GM19463 (cell line): ENCODE measurements around the gene CHN2.

Experiments
- ATAC-seq: cut with Tn5 transposase; IDR thresholded peaks from one replicate; pipeline ENCODE4 v1.9.1; 2021; ENCODE audit warnings: mild to moderate bottlenecking, moderate library complexity; ENCODE audit not compliant: unreplicated experiment

The CHN2 gene

GRCh38 chr7:29304756-29305155 is 110.2 kb downstream of the CHN2 start:
- no peak for ATAC-seq

- ATAC-seq, result no peak
Measured at GRCh38 chr7:29306319-29306991, 111.9 kb downstream of the CHN2 start.

GRCh38 chr7:29308424-29308823 is 113.8 kb downstream of the CHN2 start:
- ATAC-seq, result no peak

GRCh38 chr7:29309041-29309854 is 114.7 kb downstream of the CHN2 start:
- no peak for ATAC-seq

- no peak for ATAC-seq
Measured at GRCh38 chr7:29310625-29311024, 116.0 kb downstream of the CHN2 start.

GRCh38 chr7:29311314-29311713 is 116.7 kb downstream of the CHN2 start:
- no peak for ATAC-seq

GRCh38 chr7:29314148-29314547 is 119.6 kb downstream of the CHN2 start:
- ATAC-seq, result no peak

GRCh38 chr7:29315122-29315891 is 120.7 kb downstream of the CHN2 start:
- ATAC-seq, result no peak

GRCh38 chr7:29315892-29316270 is 121.3 kb downstream of the CHN2 start:
- no peak for ATAC-seq

- ATAC-seq, result no peak
Measured at GRCh38 chr7:29316926-29317325, 122.4 kb downstream of the CHN2 start.

- no peak for ATAC-seq
Measured at GRCh38 chr7:29318853-29319718, 124.5 kb downstream of the CHN2 start.

- no peak for ATAC-seq
Measured at GRCh38 chr7:29319719-29320521, 125.3 kb downstream of the CHN2 start.

GRCh38 chr7:29320577-29320976 is 126.0 kb downstream of the CHN2 start:
- ATAC-seq, result no peak

- ATAC-seq, result no peak
Measured at GRCh38 chr7:29322023-29322712, 127.6 kb downstream of the CHN2 start.

GRCh38 chr7:29325476-29325875 is 130.9 kb downstream of the CHN2 start:
- ATAC-seq, result no peak

- no peak for ATAC-seq
Measured at GRCh38 chr7:29326864-29327263, 132.3 kb downstream of the CHN2 start.

GRCh38 chr7:29327455-29327854 is 132.9 kb downstream of the CHN2 start:
- no peak for ATAC-seq

- no peak for ATAC-seq
Measured at GRCh38 chr7:29328045-29328444, 133.5 kb downstream of the CHN2 start.

GRCh38 chr7:29328811-29329210 is 134.2 kb downstream of the CHN2 start:
- ATAC-seq, result no peak
